Peyer's patch (tissue), 4 donors: ENCODE data around the gene OR6B3. TPM values are rescaled to one million over a fixed set of nuclear protein-coding genes. Genes with fewer than 3 reads are reported as not detected.

Experiments used
- DNase-seq, 3 donors: peaks; one replicate each; pipeline ENCODE4 v3.0.0-alpha.2; 2017 to 2019
- H3K27ac ChIP-seq, 4 donors: fragments of 200-600 bp; sonication (generic); one replicate each; pipeline ENCODE4 v1.5.1; 2016 to 2019
- H3K27me3 ChIP-seq, 2 donors: fragments of 200-600 bp; sonication (generic); one replicate each; pipeline ENCODE4 v1.5.1; 2019
- H3K36me3 ChIP-seq, 3 donors: fragments of 200-600 bp; sonication (generic); one replicate each; pipeline ENCODE4 v1.5.1; 2016 to 2019
- H3K4me1 ChIP-seq, 4 donors: fragments of 200-600 bp; sonication (generic); one replicate each; pipeline ENCODE4 v1.5.1; 2016 to 2019
- H3K4me3 ChIP-seq, 4 donors: fragments of 200-600 bp; sonication (generic); 1 replicate in 3 of 4; 2 replicates in 1 of 4; pipeline ENCODE4 v1.5.1; 2016 to 2019; ENCODE audit warnings: mild to moderate bottlenecking in 1 of 4
- H3K9me3 ChIP-seq, 4 donors: fragments of 200-600 bp; sonication (generic); one replicate each; pipeline ENCODE4 v1.5.1; 2016 to 2019; ENCODE audit warnings: mild to moderate bottlenecking in 1 of 4
- CTCF ChIP-seq, 6 experiments: fragments of 450-650 bp in 4 of 6; fragments of 200-600 bp in 2 of 6; sonication (generic) in 1 of 6; IDR thresholded peaks; one replicate each; pipeline ENCODE4 v1.5.1; 2017 to 2019; ENCODE audit warnings: antibody characterized with exemption in 6 of 6, mild to moderate bottlenecking in 3 of 6, moderate library complexity in 1 of 6
- POLR2A ChIP-seq, 2 donors: fragments of 450-650 bp; IDR thresholded peaks; one replicate each; pipeline ENCODE4 v1.5.1; 2017; ENCODE audit warnings: antibody characterized with exemption in 2 of 2, mild to moderate bottlenecking in 2 of 2, moderate library complexity in 2 of 2
- total RNA-seq, 4 donors: library from RNA; depleted of rRNA; stranded (reverse); fragments of >200 nt; gene quantifications; one replicate each; pipeline ENCODE4 v1.1.0, GENCODE V29; 2016

OR6B3 gene
- total RNA-seq, result not detected

GRCh38 chr2:240053173-240054155 is at the start of gene OR6B3:
OR6B3 (minus strand) TSS chr2:240053521.
- DNase-seq, result no peak
- H3K27ac ChIP-seq, result no peak within 1 kb of the TSS
- no peaks in the 10 kb centered on the region for H3K27me3 ChIP-seq
- H3K4me1 ChIP-seq, result no peaks in the 10 kb centered on the region
- H3K36me3 ChIP-seq, result no peaks in the 10 kb centered on the region
- H3K9me3 ChIP-seq, result no peaks in the 10 kb centered on the region
- H3K4me3 ChIP-seq, result no peak within 1 kb of the TSS
- TF ChIP-seq POLR2A (IDR thresholded peaks at IDR 0.05) (no peak), CTCF (IDR thresholded peaks at IDR 0.05) (no peak)

- no peak for TF ChIP-seq POLR2A (IDR thresholded peaks at IDR 0.05)
- TF ChIP-seq CTCF (IDR thresholded peaks at IDR 0.05), result no peak
- no peak for DNase-seq
- Histone ChIP-seq H3K27me3 (peaks cover 0 to 16% of the 10 kb centered on the region in 2 donors), H3K36me3 (no peaks in the 10 kb centered on the region), H3K9me3 (no peaks in the 10 kb centered on the region), H3K4me3 (no peak overlapping the region), H3K27ac (no peak overlapping the region), H3K4me1 (no peaks in the 10 kb centered on the region)
These were observed 45.0 kb upstream of the OR6B3 start for GRCh38 chr2:240098349-240098748.

- Histone ChIP-seq H3K9me3 (no peaks in the 10 kb centered on the region), H3K27me3 (peaks cover 0 to 16% of the 10 kb centered on the region in 2 donors), H3K4me3 (no peak overlapping the region), H3K36me3 (no peaks in the 10 kb centered on the region), H3K4me1 (no peaks in the 10 kb centered on the region), H3K27ac (no peak overlapping the region)
- TF ChIP-seq CTCF (IDR thresholded peaks at IDR 0.05) (no peak), POLR2A (IDR thresholded peaks at IDR 0.05) (no peak)
- no peak for DNase-seq
These were observed 42.5 kb upstream of the OR6B3 start for GRCh38 chr2:240095556-240096523.

GRCh38 chr2:240089306-240089705 is 36.0 kb upstream of the OR6B3 start:
- Histone ChIP-seq H3K36me3 (no peaks in the 10 kb centered on the region), H3K27me3 (no peaks in the 10 kb centered on the region), H3K27ac (no peak overlapping the region), H3K4me1 (no peaks in the 10 kb centered on the region), H3K9me3 (peaks cover 0 to 16% (median 0%) of the 10 kb centered on the region in 4 donors), H3K4me3 (no peak overlapping the region)
- TF ChIP-seq POLR2A (IDR thresholded peaks at IDR 0.05), result no peak
- no peak for TF ChIP-seq CTCF (IDR thresholded peaks at IDR 0.05)
- no peak for DNase-seq

- TF ChIP-seq POLR2A (IDR thresholded peaks at IDR 0.05) (no peak), CTCF (IDR thresholded peaks at IDR 0.05) (no peak)
- no peak overlapping the region for H3K27ac ChIP-seq
- DNase-seq, result no peak
- H3K36me3 ChIP-seq, result no peaks in the 10 kb centered on the region
- H3K4me1 ChIP-seq, result no peaks in the 10 kb centered on the region
- H3K27me3 ChIP-seq, result no peaks in the 10 kb centered on the region
- H3K4me3 ChIP-seq, result no peak overlapping the region
- peaks cover 0 to 16% (median 0%) of the 10 kb centered on the region in 4 donors for H3K9me3 ChIP-seq
These were observed 33.2 kb upstream of the OR6B3 start for GRCh38 chr2:240086563-240086962.
